Activated T-helper 17 cell treated with anti-CD3 and anti-CD28 coated beads, Interleukin-2, amount 50 U/mL, for 72 hours (primary cell): ENCODE data around the gene MVK. TPM values are rescaled to one million over a fixed set of nuclear protein-coding genes. Genes with fewer than 3 reads are reported as not detected.

Experiments
- ATAC-seq: fragments of 150-1000 bp; cut with Tn5 transposase; replicated peaks from 2 replicates; pipeline ENCODE4 v1.10.0; 2021; ENCODE audit warnings: mild to moderate bottlenecking, moderate library complexity
- H3K27ac Mint-ChIP-seq: one replicate; pipeline ENCODE4 v1.8.0; 2022; ENCODE audit warnings: mixed read lengths
- H3K27me3 Mint-ChIP-seq: one replicate; pipeline ENCODE4 v1.8.0; 2022; ENCODE audit warnings: mixed read lengths
- H3K36me3 Mint-ChIP-seq: one replicate; pipeline ENCODE4 v1.8.0; 2022; ENCODE audit warnings: low read depth, mild to moderate bottlenecking, mixed read lengths
- H3K4me1 Mint-ChIP-seq: one replicate; pipeline ENCODE4 v1.8.0; 2022; ENCODE audit warnings: mixed read lengths
- H3K4me3 Mint-ChIP-seq: one replicate; pipeline ENCODE4 v1.8.0; 2022; ENCODE audit warnings: mild to moderate bottlenecking, mixed read lengths
- H3K9me3 Mint-ChIP-seq: one replicate; pipeline ENCODE4 v1.8.0; 2022; ENCODE audit warnings: mixed read lengths
- total RNA-seq, 2 donors: library from RNA; stranded (reverse); gene quantifications; one replicate each; pipeline ENCODE4 v1.2.3, GENCODE V29; 2022

Gene MVK
- total RNA-seq, 2 donors from 2014 or later = 10.7 to 15.6 TPM

- Mint-ChIP-seq H3K27me3 (no peaks in the 10 kb centered on the region), H3K9me3 (no peaks in the 10 kb centered on the region), H3K27ac (no peak overlapping the region), H3K4me3 (no peak overlapping the region), H3K36me3 (peaks cover 60% of the 10 kb centered on the region), H3K4me1 (no peaks in the 10 kb centered on the region)
- no peak for ATAC-seq
Observed at GRCh38 chr12:109567296-109567695, 6.3 kb upstream of the MVK start.

- no peaks in the 10 kb centered on the region for H3K27me3 Mint-ChIP-seq
- H3K27ac Mint-ChIP-seq = no peak overlapping the region
- no peaks in the 10 kb centered on the region for H3K9me3 Mint-ChIP-seq
- H3K4me1 Mint-ChIP-seq = peaks cover 6% of the 10 kb centered on the region
- no peak overlapping the region for H3K4me3 Mint-ChIP-seq
- peaks cover 58% of the 10 kb centered on the region for H3K36me3 Mint-ChIP-seq
- no peak for ATAC-seq
Observed at GRCh38 chr12:109567967-109568366, 5.6 kb upstream of the MVK start.

- H3K4me3 Mint-ChIP-seq = no peak overlapping the region
- no peaks in the 10 kb centered on the region for H3K27me3 Mint-ChIP-seq
- H3K9me3 Mint-ChIP-seq = no peaks in the 10 kb centered on the region
- no peak for ATAC-seq
- H3K4me1 Mint-ChIP-seq = peaks cover 7% of the 10 kb centered on the region
- H3K36me3 Mint-ChIP-seq = peaks cover 63% of the 10 kb centered on the region
- no peak overlapping the region for H3K27ac Mint-ChIP-seq
Observed at GRCh38 chr12:109568486-109568885, 5.1 kb upstream of the MVK start.

- Mint-ChIP-seq H3K9me3 (no peaks in the 10 kb centered on the region), H3K27me3 (no peaks in the 10 kb centered on the region), H3K36me3 (peaks cover 71% of the 10 kb centered on the region), H3K4me3 (peak overlapping the region; percentile 88), H3K27ac (no peak overlapping the region), H3K4me1 (peaks cover 17% of the 10 kb centered on the region)
- no peak for ATAC-seq
Observed at GRCh38 chr12:109571773-109572505, 1.7 kb upstream of the MVK start.

- Mint-ChIP-seq H3K4me1 (peaks cover 17% of the 10 kb centered on the region), H3K4me3 (peak overlapping the region; percentile 88), H3K27ac (peak overlapping the region; percentile 88), H3K9me3 (no peaks in the 10 kb centered on the region), H3K36me3 (peaks cover 71% of the 10 kb centered on the region), H3K27me3 (no peaks in the 10 kb centered on the region)
- ATAC-seq = no peak
Observed at GRCh38 chr12:109572506-109572845, 1.1 kb upstream of the MVK start.

- peak; percentile 15 for ATAC-seq
- peak overlapping the region; percentile 88 for H3K27ac Mint-ChIP-seq
- H3K4me1 Mint-ChIP-seq = peaks cover 17% of the 10 kb centered on the region
- H3K4me3 Mint-ChIP-seq = peak overlapping the region; percentile 88
- H3K27me3 Mint-ChIP-seq = no peaks in the 10 kb centered on the region
- H3K9me3 Mint-ChIP-seq = no peaks in the 10 kb centered on the region
- H3K36me3 Mint-ChIP-seq = peaks cover 71% of the 10 kb centered on the region
Observed at GRCh38 chr12:109573914-109574244, 285 bp downstream of the MVK start.

GRCh38 chr12:109575683-109576082 is 2.1 kb downstream of the MVK start:
- no peak for ATAC-seq
- Mint-ChIP-seq H3K27me3 (no peaks in the 10 kb centered on the region), H3K4me3 (no peak overlapping the region), H3K9me3 (no peaks in the 10 kb centered on the region), H3K4me1 (peaks cover 17% of the 10 kb centered on the region), H3K27ac (no peak overlapping the region), H3K36me3 (peaks cover 72% of the 10 kb centered on the region)

- Mint-ChIP-seq H3K4me1 (peaks cover 17% of the 10 kb centered on the region), H3K27ac (no peak overlapping the region), H3K36me3 (peaks cover 76% of the 10 kb centered on the region), H3K9me3 (no peaks in the 10 kb centered on the region), H3K27me3 (no peaks in the 10 kb centered on the region), H3K4me3 (no peak overlapping the region)
- ATAC-seq = no peak
Observed at GRCh38 chr12:109577311-109577710, 3.7 kb downstream of the MVK start.

GRCh38 chr12:109578330-109578927 is 4.8 kb downstream of the MVK start:
- Mint-ChIP-seq H3K36me3 (peaks cover 73% of the 10 kb centered on the region), H3K4me1 (peaks cover 10% of the 10 kb centered on the region), H3K27ac (no peak overlapping the region), H3K27me3 (no peaks in the 10 kb centered on the region), H3K9me3 (no peaks in the 10 kb centered on the region), H3K4me3 (no peak overlapping the region)
- ATAC-seq = no peak

- peaks cover 4% of the 10 kb centered on the region for H3K4me1 Mint-ChIP-seq
- no peaks in the 10 kb centered on the region for H3K9me3 Mint-ChIP-seq
- H3K4me3 Mint-ChIP-seq = no peak overlapping the region
- H3K27me3 Mint-ChIP-seq = no peaks in the 10 kb centered on the region
- ATAC-seq = no peak
- H3K27ac Mint-ChIP-seq = no peak overlapping the region
- H3K36me3 Mint-ChIP-seq = peaks cover 73% of the 10 kb centered on the region
Observed at GRCh38 chr12:109579639-109580038, 6.0 kb downstream of the MVK start.

- H3K9me3 Mint-ChIP-seq = no peaks in the 10 kb centered on the region
- H3K27ac Mint-ChIP-seq = no peak overlapping the region
- no peaks in the 10 kb centered on the region for H3K4me1 Mint-ChIP-seq
- H3K27me3 Mint-ChIP-seq = no peaks in the 10 kb centered on the region
- ATAC-seq = no peak
- H3K4me3 Mint-ChIP-seq = no peak overlapping the region
- peaks cover 73% of the 10 kb centered on the region for H3K36me3 Mint-ChIP-seq
Observed at GRCh38 chr12:109580272-109580671, 6.7 kb downstream of the MVK start.

- H3K4me3 Mint-ChIP-seq = no peak overlapping the region
- no peaks in the 10 kb centered on the region for H3K9me3 Mint-ChIP-seq
- ATAC-seq = no peak
- H3K27me3 Mint-ChIP-seq = no peaks in the 10 kb centered on the region
- no peak overlapping the region for H3K27ac Mint-ChIP-seq
- H3K4me1 Mint-ChIP-seq = no peaks in the 10 kb centered on the region
- peaks cover 69% of the 10 kb centered on the region for H3K36me3 Mint-ChIP-seq
Observed at GRCh38 chr12:109580684-109581333, 7.2 kb downstream of the MVK start.

- H3K4me1 Mint-ChIP-seq = no peaks in the 10 kb centered on the region
- H3K9me3 Mint-ChIP-seq = no peaks in the 10 kb centered on the region
- no peak overlapping the region for H3K27ac Mint-ChIP-seq
Observed at GRCh38 chr12:109581334-109581691, 7.7 kb downstream of the MVK start.

GRCh38 chr12:109581856-109582255 is 8.3 kb downstream of the MVK start:
- no peak for ATAC-seq
- Mint-ChIP-seq H3K27ac (no peak overlapping the region), H3K9me3 (no peaks in the 10 kb centered on the region), H3K4me1 (no peaks in the 10 kb centered on the region), H3K4me3 (no peak overlapping the region), H3K36me3 (peaks cover 58% of the 10 kb centered on the region), H3K27me3 (no peaks in the 10 kb centered on the region)

More at GRCh38 chr12:109581334-109581691, 7.7 kb downstream of the MVK start:
- Mint-ChIP-seq H3K27me3 (no peaks in the 10 kb centered on the region), H3K36me3 (peaks cover 64% of the 10 kb centered on the region), H3K4me3 (no peak overlapping the region)
- ATAC-seq = no peak

GRCh38 chr12:109582636-109583035 is 9.0 kb downstream of the MVK start:
- Mint-ChIP-seq H3K4me1 (no peaks in the 10 kb centered on the region), H3K27me3 (no peaks in the 10 kb centered on the region), H3K27ac (no peak overlapping the region), H3K36me3 (peaks cover 52% of the 10 kb centered on the region), H3K9me3 (no peaks in the 10 kb centered on the region), H3K4me3 (no peak overlapping the region)
- no peak for ATAC-seq
